ENCODE measurements around the gene FAM53B.
"Not testable (repeated sequence)": the region's sequence is repeated elsewhere in the genome, so short reads cannot be mapped to it uniquely, and the experiment has no call there.

Gene FAM53B

DNA sequence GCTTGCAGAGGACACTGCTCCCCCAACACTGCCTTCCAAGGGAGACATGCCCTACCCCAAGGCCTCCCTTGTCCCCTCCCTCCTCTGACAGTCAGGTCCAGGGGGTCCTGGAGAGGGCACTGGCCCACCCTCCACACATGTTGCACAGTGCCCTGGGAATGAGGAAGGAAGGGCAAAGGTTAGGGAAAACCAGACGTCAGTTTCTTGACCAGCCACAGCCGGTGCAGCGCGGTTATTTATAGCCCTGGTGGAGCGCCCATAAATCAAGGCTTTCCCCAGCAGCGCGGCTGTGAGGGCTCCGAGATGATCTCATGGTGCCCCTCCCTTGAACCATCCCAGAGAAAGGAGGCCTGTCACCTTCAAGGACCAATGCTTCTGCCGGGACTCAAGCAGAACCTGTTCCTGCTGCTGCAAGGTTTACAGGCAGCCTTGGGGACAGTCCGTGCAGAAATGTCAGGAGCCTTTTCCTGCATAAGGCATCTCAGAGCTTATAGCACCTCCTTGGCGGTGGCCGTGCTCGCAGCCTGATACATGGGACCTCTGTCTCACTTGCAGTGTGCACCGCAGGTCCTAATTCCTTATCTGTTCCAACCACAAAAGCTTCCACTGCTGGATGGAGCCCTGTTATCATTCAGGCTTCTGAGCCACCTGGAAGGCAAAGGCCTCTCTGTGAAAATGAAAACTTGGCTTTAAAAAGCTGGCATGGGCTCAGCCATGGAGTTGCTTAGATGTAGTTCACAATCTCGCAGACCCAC, 155.3 kb downstream of the FAM53B start:
- H3K4me3 Mint-ChIP-seq = no peak overlapping the region

DNA sequence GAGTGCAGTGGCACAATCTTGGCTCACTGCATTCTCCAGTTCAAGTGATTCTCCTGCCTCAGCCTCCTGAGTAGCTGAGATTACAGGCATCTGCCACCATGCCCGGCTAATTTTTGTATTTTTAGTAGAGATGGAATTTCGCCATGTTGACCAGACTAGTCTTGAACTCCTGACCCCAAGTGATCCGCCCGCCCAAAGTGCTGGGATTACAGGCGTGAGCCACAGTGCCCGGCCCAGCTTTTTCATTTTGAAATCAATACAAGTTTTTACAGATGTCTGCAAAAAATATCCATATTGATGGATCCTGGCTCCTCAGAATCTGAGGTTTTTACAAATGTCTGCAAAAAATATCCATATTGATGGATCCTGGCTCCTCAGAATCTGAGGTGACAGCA, 155.8 kb downstream of the FAM53B start:
- not testable (repeated sequence) for H3K4me3 Mint-ChIP-seq; H3K36me3 Mint-ChIP-seq (ENCODE audit: low read depth); H3K9me3 Mint-ChIP-seq; H3K27ac Mint-ChIP-seq; H3K4me1 Mint-ChIP-seq (ENCODE audit: low read depth); H3K27me3 Mint-ChIP-seq

More for the DNA sequence above, 155.3 kb downstream of the FAM53B start:
- H3K4me1 Mint-ChIP-seq (ENCODE audit: low read depth) = no peaks in the 10 kb centered on the region
- no peak overlapping the region for H3K27ac Mint-ChIP-seq
- no peaks in the 10 kb centered on the region for H3K27me3 Mint-ChIP-seq
- H3K36me3 Mint-ChIP-seq (ENCODE audit: low read depth) = no peaks in the 10 kb centered on the region
- H3K9me3 Mint-ChIP-seq = no peaks in the 10 kb centered on the region

DNA sequence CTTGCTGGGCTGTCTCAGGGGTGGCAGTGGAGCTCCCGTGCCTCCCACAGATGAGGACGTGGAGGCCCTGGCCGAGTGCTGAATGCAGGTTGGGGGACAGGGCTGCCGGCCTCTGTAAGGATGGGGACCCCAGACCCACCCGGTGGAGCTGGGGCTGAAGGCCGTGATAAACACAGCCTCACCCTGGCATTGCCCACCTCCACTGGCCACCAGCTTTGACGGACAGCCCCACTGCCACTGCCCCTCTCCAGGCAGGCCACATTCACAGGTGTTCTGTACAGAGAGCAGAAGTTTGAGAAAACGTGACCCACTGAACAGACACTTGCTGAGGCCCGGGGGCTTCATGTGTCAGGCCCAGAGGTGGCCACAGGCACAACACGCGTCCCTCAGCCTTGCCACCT, 156.4 kb downstream of the FAM53B start:
- no peaks in the 10 kb centered on the region for H3K36me3 Mint-ChIP-seq (ENCODE audit: low read depth)
- no peak overlapping the region for H3K27ac Mint-ChIP-seq
- no peaks in the 10 kb centered on the region for H3K9me3 Mint-ChIP-seq
- no peaks in the 10 kb centered on the region for H3K27me3 Mint-ChIP-seq
- no peaks in the 10 kb centered on the region for H3K4me1 Mint-ChIP-seq (ENCODE audit: low read depth)
- H3K4me3 Mint-ChIP-seq = no peak overlapping the region

DNA sequence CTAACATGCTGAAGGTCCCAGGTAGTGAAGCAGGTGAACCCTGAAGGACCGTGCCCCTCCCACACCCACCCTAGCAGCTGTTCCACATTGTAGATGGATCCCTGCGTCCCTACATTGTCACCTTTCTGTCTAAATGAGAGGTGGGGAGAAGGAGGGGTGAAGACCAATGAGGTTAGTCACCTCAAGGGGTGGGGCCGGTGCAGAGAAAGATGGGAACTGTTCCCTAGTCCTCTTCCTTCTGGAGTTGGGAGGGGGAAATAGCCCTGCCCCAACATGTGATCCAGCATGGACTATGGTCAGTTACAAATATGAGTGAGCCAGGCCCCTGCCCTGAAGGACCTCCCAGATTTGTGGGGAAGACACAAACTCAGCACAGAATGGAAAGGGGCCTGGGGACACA, 158.0 kb downstream of the FAM53B start:
- H3K27me3 Mint-ChIP-seq = no peaks in the 10 kb centered on the region
- no peak overlapping the region for H3K27ac Mint-ChIP-seq
- no peaks in the 10 kb centered on the region for H3K9me3 Mint-ChIP-seq
- no peak overlapping the region for H3K4me3 Mint-ChIP-seq
- H3K36me3 Mint-ChIP-seq (ENCODE audit: low read depth) = no peaks in the 10 kb centered on the region
- no peaks in the 10 kb centered on the region for H3K4me1 Mint-ChIP-seq (ENCODE audit: low read depth)

DNA sequence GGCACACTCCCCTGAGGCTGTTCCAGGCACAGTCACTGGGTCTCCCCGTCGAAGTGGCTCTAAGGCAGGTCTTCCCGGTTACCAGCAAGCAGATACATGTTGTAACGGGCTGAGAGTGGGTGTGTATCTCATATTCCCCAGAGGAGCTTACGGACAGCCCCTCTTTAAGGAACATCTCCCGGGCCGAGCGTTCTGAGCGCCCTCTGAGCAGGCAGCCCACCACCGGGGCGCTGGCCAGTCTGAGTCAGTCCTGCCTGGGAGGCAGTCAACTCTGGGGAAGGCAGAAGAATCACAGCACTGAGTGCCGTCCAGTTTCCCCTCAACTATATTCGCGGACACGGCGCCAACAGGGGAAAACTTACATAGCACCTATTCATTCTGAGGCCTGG, 165.2 kb downstream of the FAM53B start:
- no peak overlapping the region for H3K27ac Mint-ChIP-seq
- no peaks in the 10 kb centered on the region for H3K9me3 Mint-ChIP-seq
- H3K36me3 Mint-ChIP-seq (ENCODE audit: low read depth) = no peaks in the 10 kb centered on the region
- no peak overlapping the region for H3K4me3 Mint-ChIP-seq
- H3K27me3 Mint-ChIP-seq = no peaks in the 10 kb centered on the region
- no peaks in the 10 kb centered on the region for H3K4me1 Mint-ChIP-seq (ENCODE audit: low read depth)

DNA sequence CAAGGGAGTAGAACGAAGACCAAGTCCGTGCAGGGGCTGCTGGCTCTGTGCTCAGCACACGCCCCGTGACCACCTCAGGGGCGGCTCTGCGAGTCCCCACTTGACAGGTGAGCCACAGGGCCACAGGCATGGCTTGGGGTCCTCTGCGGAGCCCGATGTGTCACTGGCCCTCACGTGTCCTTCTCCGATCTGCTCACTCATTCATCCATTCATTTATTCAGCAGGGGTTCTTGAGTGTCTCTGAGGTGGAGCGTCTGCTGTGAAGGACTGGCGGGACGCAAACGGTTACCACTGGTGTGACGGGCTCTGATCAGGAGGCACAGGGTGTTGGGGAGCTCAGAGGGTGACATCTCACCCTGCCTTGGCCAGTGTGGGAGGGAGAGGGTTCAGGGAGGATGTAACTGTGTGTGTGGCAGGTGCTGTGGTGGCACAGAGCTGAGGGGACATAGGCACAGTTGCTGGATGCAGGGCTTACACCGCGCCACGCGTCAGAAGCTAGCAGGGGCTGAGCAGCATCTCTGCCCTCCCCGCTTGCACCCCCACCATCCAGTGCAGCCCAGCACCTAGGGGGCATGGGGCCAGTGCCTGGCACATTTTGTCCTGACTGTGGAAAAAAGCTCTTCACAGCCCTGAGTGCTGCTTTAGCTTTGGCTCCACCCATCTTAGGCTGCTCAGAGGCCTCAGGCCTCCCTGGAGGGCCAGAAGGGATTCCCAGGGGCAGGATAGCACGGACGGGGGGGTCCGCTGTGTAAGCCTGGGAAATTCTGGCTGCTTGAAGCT, 165.8 kb downstream of the FAM53B start:
- Mint-ChIP-seq H3K9me3 (no peaks in the 10 kb centered on the region), H3K27me3 (no peaks in the 10 kb centered on the region), H3K27ac (no peak overlapping the region), H3K4me3 (no peak overlapping the region), H3K36me3 (ENCODE audit: low read depth) (no peaks in the 10 kb centered on the region), H3K4me1 (ENCODE audit: low read depth) (no peaks in the 10 kb centered on the region)

DNA sequence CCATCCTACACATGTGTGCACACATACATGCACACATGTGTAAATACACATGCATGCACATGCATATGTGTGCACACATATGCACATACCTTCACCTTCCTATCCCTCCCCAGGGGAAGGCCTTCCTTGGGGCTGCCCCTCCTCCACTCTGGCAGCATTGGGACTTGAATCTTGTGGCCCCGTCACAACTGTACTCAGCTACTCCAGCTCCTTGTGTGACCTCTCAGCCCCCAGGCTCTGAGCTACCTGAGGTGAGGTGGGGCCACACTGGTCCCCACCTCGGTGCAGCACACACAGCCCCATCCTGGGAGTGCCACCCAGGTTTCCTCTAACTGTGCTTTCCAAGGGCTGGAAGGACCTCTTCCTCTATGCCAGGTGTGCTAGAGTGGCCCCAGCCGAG, 166.5 kb downstream of the FAM53B start:
- no peaks in the 10 kb centered on the region for H3K9me3 Mint-ChIP-seq
- no peaks in the 10 kb centered on the region for H3K4me1 Mint-ChIP-seq (ENCODE audit: low read depth)
- no peaks in the 10 kb centered on the region for H3K36me3 Mint-ChIP-seq (ENCODE audit: low read depth)
- no peaks in the 10 kb centered on the region for H3K27me3 Mint-ChIP-seq
- H3K4me3 Mint-ChIP-seq = no peak overlapping the region
- no peak overlapping the region for H3K27ac Mint-ChIP-seq

DNA sequence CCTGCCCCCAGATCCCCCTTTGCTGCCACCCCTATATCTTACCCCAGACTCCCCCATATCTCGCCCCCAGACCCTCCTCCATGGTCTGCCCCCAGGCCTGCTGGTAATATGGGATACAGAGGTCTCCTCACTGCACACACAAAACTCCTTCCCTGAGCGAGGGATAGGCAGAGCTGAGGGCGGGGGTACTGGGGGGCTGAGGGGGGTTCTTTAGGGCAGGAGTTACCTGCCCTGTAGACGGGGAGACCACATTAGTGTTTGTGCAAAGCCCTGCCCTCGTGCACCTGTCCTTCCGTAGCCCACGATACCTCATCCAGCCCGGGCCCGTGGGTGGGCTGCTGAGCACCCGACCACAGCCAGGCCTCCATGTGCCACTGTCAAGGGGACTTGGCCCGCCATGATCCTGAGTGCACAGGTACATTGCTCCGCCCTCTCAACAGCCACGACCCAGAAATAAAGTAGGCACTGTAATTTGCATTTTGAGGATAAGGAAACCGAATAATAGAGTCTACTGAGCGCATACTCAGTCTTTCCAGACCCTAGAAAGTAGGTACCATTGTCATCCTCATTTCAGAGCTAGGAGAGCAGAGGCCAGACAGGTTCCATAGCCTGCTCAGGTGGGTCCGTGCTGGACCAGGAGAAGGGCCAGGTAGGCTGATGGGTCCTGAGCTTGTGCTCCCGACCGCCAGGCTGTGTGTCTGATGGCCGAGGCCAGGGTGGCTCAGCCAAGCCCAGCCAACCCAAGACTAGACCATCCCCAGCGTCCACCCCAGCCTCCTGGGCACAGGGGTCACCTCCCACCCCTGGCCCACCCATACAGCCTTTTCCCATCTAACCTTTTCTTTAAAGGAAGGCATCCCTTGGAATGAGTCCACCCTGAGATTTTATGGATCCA, 167.4 kb downstream of the FAM53B start:
- no peaks in the 10 kb centered on the region for H3K36me3 Mint-ChIP-seq (ENCODE audit: low read depth)
- H3K27me3 Mint-ChIP-seq = no peaks in the 10 kb centered on the region
- no peaks in the 10 kb centered on the region for H3K9me3 Mint-ChIP-seq
- peaks cover 1% of the 10 kb centered on the region for H3K4me1 Mint-ChIP-seq (ENCODE audit: low read depth)
- H3K27ac Mint-ChIP-seq = no peak overlapping the region
- no peak overlapping the region for H3K4me3 Mint-ChIP-seq

DNA sequence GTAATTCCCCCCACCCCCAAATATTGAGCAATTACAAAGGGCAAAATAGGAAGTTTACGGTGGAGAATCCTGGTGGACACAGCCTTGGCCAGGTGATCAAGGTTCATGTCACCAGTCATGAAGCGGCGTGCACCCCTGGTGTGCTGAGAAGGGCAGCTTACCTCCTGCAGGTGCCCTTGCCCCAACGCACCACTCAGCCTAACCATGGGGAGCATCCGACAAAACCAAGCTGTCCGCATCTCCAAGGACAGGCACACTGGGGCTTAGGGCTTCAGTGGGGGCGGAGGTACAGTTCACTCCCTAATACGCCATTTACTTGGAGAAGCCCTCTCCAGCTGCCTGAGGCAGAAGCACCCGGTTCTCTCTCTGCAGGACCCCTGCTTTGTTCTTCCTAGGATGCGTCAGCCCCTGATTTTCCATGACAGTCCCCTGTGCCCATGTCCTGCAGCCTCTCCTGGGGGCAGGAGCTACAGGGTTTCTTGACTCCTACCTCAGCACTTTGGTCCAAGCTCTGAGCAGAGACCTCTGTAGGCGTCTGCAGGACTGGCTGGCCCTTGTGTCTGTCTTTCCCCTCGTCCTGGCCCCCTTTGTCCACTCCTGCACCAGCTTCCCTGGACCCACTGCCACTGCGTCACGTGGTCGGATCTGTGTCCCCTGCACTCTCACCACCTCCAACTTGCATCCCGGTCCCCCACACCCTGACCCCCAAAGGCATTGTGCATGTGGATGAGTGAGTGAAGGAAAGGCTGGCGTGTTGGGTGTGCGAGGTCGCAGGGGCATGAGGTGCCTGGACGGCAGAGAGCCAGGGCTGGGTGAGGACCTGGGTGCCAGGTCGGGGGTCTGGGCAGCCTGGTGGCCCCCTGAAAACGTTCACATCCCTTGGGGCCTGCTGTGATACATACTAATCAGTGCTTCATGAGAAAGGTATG, 168.8 kb downstream of the FAM53B start:
- H3K27ac Mint-ChIP-seq = no peak overlapping the region
- H3K4me3 Mint-ChIP-seq = no peak overlapping the region
- no peaks in the 10 kb centered on the region for H3K9me3 Mint-ChIP-seq
- no peaks in the 10 kb centered on the region for H3K27me3 Mint-ChIP-seq
- no peaks in the 10 kb centered on the region for H3K36me3 Mint-ChIP-seq (ENCODE audit: low read depth)
- peaks cover 5% of the 10 kb centered on the region for H3K4me1 Mint-ChIP-seq (ENCODE audit: low read depth)

DNA sequence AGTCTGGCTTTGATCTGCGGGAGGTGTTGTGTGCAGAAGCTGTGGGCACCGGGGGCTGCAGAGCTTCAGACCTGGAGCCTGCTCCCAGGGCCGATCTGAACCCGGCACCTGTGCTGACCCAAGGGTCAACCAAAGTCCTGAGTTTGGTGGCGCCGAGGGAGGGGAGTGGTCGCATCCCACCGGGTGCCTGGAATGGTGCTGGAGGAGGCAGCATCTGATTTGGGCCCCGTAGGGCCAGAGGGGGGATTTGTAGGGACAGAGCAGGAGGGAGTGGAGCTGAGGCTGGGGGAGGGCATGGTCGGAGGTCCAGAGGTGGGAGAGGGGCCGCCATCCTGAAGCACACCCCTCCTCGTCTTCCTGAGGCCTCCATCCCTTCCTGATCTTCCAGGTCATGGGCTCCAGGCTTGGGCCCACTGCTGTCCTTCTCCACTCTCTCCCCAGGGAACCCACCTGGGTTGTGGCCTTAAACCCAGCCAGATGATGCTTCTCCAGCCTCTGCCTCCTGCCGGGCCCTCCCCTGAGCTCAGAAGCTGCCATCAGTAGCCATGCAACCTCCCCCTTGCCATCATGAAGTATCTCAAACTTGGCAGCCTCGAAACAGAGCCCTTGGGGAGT, 169.6 kb downstream of the FAM53B start:
- Mint-ChIP-seq H3K27ac (no peak overlapping the region), H3K4me1 (ENCODE audit: low read depth) (peaks cover 5% of the 10 kb centered on the region), H3K27me3 (no peaks in the 10 kb centered on the region), H3K9me3 (no peaks in the 10 kb centered on the region), H3K36me3 (ENCODE audit: low read depth) (no peaks in the 10 kb centered on the region), H3K4me3 (no peak overlapping the region)

DNA sequence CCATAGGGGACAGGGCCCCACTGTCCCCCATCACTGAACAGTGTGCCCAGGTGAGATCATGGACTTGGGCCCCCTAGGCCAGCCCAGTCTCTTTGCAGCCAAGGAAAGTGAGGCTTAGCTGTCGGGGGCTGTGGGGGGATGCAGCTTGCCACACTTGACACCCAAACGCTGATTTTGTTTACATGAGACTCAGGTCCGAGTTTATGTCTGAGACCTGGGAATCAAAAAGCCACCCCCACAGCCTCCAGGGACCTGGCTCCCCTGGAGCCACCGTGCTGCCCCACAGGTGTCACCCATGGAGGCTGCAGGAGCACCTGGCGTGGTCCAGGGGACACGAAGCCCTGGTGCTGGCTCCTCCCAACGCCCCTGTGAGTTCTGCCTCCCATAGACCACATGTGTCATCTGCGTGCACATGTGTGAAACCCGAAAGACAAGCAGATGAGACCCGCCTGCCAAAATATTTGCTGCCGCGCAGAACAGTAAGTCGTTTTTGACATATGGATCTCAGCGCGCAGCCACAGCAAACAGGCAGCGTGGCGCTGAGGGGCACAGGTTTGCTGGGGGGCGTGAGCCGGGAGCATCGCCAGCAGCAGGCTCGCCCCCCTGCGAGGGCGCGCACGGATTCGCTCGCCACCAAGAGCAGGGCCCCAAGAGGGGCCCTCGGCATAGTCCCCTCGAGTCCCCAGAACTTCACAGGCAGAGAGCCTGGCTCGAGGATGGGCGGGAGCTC, 170.3 kb downstream of the FAM53B start:
- no peaks in the 10 kb centered on the region for H3K27me3 Mint-ChIP-seq
- peaks cover 5% of the 10 kb centered on the region for H3K4me1 Mint-ChIP-seq (ENCODE audit: low read depth)
- no peak overlapping the region for H3K4me3 Mint-ChIP-seq
- no peaks in the 10 kb centered on the region for H3K36me3 Mint-ChIP-seq (ENCODE audit: low read depth)
- H3K27ac Mint-ChIP-seq = no peak overlapping the region
- H3K9me3 Mint-ChIP-seq = no peaks in the 10 kb centered on the region

DNA sequence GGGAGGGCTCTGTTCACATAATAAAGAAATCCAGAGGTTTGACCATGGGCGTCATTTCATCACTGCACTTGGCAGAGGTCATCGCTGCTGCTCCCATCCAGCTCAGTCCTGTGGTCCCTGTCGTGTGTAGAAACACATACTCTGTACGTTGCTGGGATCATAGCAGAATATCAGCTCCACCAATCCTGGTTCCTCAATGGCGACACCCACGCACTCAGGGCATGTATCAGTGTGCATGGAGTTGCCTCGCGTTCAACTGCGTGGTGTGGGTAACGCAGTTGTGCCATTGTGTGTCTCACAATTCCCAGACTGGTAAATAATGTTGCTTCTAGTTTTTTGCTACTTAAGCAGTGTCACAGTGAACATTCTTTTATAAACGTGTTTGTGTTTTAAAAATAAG, 171.4 kb downstream of the FAM53B start:
- Mint-ChIP-seq H3K4me3 (no peak overlapping the region), H3K9me3 (no peaks in the 10 kb centered on the region), H3K27me3 (no peaks in the 10 kb centered on the region), H3K27ac (no peak overlapping the region), H3K36me3 (ENCODE audit: low read depth) (no peaks in the 10 kb centered on the region), H3K4me1 (ENCODE audit: low read depth) (peaks cover 5% of the 10 kb centered on the region)

DNA sequence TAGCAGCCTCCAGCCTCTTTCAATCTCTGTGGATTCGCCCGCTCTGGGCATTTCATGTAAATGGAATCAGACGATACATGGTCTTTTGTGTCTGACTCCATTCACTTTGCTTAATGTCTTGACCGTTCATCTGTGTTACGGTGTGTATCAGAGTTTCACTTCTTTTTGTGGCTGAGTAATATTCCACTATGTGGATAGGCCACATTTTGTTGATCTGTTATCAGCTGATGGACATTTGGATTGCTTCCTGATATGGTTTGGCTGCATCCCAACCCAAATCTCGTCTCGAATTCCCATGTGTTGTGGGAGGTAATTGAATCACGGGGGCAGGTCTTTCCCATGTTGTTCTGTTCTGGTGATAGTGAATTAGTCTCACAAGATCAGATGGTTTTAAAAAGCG, 173.5 kb downstream of the FAM53B start:
- Mint-ChIP-seq H3K4me3 (no peak overlapping the region), H3K36me3 (ENCODE audit: low read depth) (no peaks in the 10 kb centered on the region), H3K4me1 (ENCODE audit: low read depth) (peaks cover 5% of the 10 kb centered on the region), H3K27ac (no peak overlapping the region), H3K27me3 (no peaks in the 10 kb centered on the region), H3K9me3 (no peaks in the 10 kb centered on the region)

Data from stimulated activated naive CD8-positive, alpha-beta T cell treated with anti-CD3 and anti-CD28 coated beads, Interleukin-15, Interleukin-2, amounts not matched to agents 100 ng/mL and 50 ng/mL, for 24 hours (primary cell).